K562 (cell line): ENCODE data around the gene NISCH. TPM values are rescaled to one million over a fixed set of nuclear protein-coding genes. Genes with fewer than 3 reads are reported as not detected.

Source experiments
- EWSR1 ChIP-seq: fragments of 450-650 bp; IDR thresholded peaks from 2 replicates; pipeline ENCODE4 v1.6.1; 2018; ENCODE audit warnings: borderline replicate concordance, mild to moderate bottlenecking, low read depth, moderate library complexity; ENCODE audit not compliant: partially characterized antibody
- HNRNPL ChIP-seq: fragments of 200-400 bp; formaldehyde crosslinking; IDR thresholded peaks from 2 replicates; pipeline ENCODE4 v1.6.1; 2017; ENCODE audit warnings: low read depth, mild to moderate bottlenecking, low read length
- KDM1A ChIP-seq, 2 experiments: fragments of 450-650 bp; IDR thresholded peaks; 2 replicates each; pipeline ENCODE4 v1.6.1; 2016; ENCODE audit warnings: mild to moderate bottlenecking in 2 of 2
- MECOM ChIP-seq: fragments of 250-450 bp; sonication (Bioruptor Pico); IDR thresholded peaks from 2 replicates; pipeline ENCODE4 v1.8.0; 2022; ENCODE audit warnings: inconsistent platforms
- ZNF212 ChIP-seq: fragments of 450-650 bp; formaldehyde crosslinking; IDR thresholded peaks from 2 replicates; pipeline ENCODE4 v1.4.0; 2020; ENCODE audit warnings: mild to moderate bottlenecking
- polyA plus RNA-seq, 8 experiments: library from polyadenylated mRNA; depleted of rRNA in 4 of 8; stranded (reverse) in 5 of 8; unstranded in 3 of 8; fragments of >200 nt; fragmentation: Nextera tagmentation in 2 of 8; fragmentation: Illumina TruSeq in 1 of 8; extraction: Ambion mirVana in 2 of 8; extraction: Trizol in 1 of 8; gene quantifications; 2 replicates each; pipeline versions ENCODE4 v1.2.1 to v1.2.3, GENCODE V29; 2011 to 2014; ENCODE audit warnings: inconsistent platforms in 1 of 8, missing spikeins in 1 of 8
- total RNA-seq, 7 experiments: library from RNA; depleted of rRNA in 6 of 7; stranded (reverse); fragments of >200 nt in 6 of 7; fragmentation: Illumina TruSeq in 2 of 7; extraction: Trizol in 2 of 7; gene quantifications; 2 replicates each; pipeline versions ENCODE4 v1.2.1 to v1.2.3, GENCODE V29; 2011 to 2021; ENCODE audit warnings: low replicate concordance in 1 of 7
- TF ChIP-seq, protein P1 (sequence below): fragments of 450-650 bp; IDR thresholded peaks from 2 replicates; pipeline ENCODE4 v1.6.1; 2016; ENCODE audit warnings: mild to moderate bottlenecking, moderate library complexity
- TF ChIP-seq, protein P2 (sequence below): fragments of 450-650 bp; formaldehyde crosslinking; IDR thresholded peaks from 2 replicates; pipeline ENCODE4 v1.4.0; 2022; ENCODE audit warnings: missing genetic modification characterization
- TF ChIP-seq, protein P3 (sequence below): fragments of 150-350 bp; conservative IDR thresholded peaks from 2 replicates; pipeline ENCODE4 v1.6.1; 2014; ENCODE audit warnings: low read length
- TF ChIP-seq, protein P4 (sequence below), 2 experiments: fragments of 200-800 bp in 1 of 2; sonication (Bioruptor generic) in 1 of 2; sonication (generic) in 1 of 2; formaldehyde crosslinking in 1 of 2; IDR thresholded peaks in 1 of 2; conservative IDR thresholded peaks in 1 of 2; 2 replicates each; pipeline versions ENCODE4 v1.5.0 to v1.6.1; 2016 to 2020; ENCODE audit warnings: missing compliant biosample characterization in 1 of 2, missing genetic modification characterization in 1 of 2, missing genetic modification reagents in 1 of 2

The NISCH gene
- total and polyA plus RNA-seq, 9 of the 15 experiments (the other 6 are each of a cell fraction or from before 2014, with no cell fraction given): 0.44 to 43.5 (median 23.4) TPM

GRCh38 chr3:52532838-52533622 lies 77.6 kb downstream of the NISCH start (continued):
- TF ChIP-seq, protein P1, sequence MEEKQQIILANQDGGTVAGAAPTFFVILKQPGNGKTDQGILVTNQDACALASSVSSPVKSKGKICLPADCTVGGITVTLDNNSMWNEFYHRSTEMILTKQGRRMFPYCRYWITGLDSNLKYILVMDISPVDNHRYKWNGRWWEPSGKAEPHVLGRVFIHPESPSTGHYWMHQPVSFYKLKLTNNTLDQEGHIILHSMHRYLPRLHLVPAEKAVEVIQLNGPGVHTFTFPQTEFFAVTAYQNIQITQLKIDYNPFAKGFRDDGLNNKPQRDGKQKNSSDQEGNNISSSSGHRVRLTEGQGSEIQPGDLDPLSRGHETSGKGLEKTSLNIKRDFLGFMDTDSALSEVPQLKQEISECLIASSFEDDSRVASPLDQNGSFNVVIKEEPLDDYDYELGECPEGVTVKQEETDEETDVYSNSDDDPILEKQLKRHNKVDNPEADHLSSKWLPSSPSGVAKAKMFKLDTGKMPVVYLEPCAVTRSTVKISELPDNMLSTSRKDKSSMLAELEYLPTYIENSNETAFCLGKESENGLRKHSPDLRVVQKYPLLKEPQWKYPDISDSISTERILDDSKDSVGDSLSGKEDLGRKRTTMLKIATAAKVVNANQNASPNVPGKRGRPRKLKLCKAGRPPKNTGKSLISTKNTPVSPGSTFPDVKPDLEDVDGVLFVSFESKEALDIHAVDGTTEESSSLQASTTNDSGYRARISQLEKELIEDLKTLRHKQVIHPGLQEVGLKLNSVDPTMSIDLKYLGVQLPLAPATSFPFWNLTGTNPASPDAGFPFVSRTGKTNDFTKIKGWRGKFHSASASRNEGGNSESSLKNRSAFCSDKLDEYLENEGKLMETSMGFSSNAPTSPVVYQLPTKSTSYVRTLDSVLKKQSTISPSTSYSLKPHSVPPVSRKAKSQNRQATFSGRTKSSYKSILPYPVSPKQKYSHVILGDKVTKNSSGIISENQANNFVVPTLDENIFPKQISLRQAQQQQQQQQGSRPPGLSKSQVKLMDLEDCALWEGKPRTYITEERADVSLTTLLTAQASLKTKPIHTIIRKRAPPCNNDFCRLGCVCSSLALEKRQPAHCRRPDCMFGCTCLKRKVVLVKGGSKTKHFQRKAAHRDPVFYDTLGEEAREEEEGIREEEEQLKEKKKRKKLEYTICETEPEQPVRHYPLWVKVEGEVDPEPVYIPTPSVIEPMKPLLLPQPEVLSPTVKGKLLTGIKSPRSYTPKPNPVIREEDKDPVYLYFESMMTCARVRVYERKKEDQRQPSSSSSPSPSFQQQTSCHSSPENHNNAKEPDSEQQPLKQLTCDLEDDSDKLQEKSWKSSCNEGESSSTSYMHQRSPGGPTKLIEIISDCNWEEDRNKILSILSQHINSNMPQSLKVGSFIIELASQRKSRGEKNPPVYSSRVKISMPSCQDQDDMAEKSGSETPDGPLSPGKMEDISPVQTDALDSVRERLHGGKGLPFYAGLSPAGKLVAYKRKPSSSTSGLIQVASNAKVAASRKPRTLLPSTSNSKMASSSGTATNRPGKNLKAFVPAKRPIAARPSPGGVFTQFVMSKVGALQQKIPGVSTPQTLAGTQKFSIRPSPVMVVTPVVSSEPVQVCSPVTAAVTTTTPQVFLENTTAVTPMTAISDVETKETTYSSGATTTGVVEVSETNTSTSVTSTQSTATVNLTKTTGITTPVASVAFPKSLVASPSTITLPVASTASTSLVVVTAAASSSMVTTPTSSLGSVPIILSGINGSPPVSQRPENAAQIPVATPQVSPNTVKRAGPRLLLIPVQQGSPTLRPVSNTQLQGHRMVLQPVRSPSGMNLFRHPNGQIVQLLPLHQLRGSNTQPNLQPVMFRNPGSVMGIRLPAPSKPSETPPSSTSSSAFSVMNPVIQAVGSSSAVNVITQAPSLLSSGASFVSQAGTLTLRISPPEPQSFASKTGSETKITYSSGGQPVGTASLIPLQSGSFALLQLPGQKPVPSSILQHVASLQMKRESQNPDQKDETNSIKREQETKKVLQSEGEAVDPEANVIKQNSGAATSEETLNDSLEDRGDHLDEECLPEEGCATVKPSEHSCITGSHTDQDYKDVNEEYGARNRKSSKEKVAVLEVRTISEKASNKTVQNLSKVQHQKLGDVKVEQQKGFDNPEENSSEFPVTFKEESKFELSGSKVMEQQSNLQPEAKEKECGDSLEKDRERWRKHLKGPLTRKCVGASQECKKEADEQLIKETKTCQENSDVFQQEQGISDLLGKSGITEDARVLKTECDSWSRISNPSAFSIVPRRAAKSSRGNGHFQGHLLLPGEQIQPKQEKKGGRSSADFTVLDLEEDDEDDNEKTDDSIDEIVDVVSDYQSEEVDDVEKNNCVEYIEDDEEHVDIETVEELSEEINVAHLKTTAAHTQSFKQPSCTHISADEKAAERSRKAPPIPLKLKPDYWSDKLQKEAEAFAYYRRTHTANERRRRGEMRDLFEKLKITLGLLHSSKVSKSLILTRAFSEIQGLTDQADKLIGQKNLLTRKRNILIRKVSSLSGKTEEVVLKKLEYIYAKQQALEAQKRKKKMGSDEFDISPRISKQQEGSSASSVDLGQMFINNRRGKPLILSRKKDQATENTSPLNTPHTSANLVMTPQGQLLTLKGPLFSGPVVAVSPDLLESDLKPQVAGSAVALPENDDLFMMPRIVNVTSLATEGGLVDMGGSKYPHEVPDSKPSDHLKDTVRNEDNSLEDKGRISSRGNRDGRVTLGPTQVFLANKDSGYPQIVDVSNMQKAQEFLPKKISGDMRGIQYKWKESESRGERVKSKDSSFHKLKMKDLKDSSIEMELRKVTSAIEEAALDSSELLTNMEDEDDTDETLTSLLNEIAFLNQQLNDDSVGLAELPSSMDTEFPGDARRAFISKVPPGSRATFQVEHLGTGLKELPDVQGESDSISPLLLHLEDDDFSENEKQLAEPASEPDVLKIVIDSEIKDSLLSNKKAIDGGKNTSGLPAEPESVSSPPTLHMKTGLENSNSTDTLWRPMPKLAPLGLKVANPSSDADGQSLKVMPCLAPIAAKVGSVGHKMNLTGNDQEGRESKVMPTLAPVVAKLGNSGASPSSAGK: no peak
- TF ChIP-seq KDM1A (IDR thresholded peaks at IDR 0.05) (no peak), MECOM (CRISPR knock-in tag) (no peak), HNRNPL (peak; percentile 29; the same call in 1 of the 2 replicates), EWSR1 (no peak), ZNF212 (CRISPR knock-in tag) (no peak)
- TF ChIP-seq, protein P2, sequence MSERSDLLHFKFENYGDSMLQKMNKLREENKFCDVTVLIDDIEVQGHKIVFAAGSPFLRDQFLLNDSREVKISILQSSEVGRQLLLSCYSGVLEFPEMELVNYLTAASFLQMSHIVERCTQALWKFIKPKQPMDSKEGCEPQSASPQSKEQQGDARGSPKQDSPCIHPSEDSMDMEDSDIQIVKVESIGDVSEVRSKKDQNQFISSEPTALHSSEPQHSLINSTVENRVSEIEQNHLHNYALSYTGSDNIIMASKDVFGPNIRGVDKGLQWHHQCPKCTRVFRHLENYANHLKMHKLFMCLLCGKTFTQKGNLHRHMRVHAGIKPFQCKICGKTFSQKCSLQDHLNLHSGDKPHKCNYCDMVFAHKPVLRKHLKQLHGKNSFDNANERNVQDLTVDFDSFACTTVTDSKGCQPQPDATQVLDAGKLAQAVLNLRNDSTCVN (CRISPR knock-in tag): no peak
- TF ChIP-seq, protein P3, sequence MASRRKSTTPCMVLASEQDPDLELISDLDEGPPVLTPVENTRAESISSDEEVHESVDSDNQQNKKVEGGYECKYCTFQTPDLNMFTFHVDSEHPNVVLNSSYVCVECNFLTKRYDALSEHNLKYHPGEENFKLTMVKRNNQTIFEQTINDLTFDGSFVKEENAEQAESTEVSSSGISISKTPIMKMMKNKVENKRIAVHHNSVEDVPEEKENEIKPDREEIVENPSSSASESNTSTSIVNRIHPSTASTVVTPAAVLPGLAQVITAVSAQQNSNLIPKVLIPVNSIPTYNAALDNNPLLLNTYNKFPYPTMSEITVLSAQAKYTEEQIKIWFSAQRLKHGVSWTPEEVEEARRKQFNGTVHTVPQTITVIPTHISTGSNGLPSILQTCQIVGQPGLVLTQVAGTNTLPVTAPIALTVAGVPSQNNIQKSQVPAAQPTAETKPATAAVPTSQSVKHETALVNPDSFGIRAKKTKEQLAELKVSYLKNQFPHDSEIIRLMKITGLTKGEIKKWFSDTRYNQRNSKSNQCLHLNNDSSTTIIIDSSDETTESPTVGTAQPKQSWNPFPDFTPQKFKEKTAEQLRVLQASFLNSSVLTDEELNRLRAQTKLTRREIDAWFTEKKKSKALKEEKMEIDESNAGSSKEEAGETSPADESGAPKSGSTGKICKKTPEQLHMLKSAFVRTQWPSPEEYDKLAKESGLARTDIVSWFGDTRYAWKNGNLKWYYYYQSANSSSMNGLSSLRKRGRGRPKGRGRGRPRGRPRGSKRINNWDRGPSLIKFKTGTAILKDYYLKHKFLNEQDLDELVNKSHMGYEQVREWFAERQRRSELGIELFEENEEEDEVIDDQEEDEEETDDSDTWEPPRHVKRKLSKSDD: no peak
- TF ChIP-seq, protein P4, sequence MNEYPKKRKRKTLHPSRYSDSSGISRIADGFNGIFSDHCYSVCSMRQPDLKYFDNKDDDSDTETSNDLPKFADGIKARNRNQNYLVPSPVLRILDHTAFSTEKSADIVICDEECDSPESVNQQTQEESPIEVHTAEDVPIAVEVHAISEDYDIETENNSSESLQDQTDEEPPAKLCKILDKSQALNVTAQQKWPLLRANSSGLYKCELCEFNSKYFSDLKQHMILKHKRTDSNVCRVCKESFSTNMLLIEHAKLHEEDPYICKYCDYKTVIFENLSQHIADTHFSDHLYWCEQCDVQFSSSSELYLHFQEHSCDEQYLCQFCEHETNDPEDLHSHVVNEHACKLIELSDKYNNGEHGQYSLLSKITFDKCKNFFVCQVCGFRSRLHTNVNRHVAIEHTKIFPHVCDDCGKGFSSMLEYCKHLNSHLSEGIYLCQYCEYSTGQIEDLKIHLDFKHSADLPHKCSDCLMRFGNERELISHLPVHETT (CRISPR knock-in tag; conservative IDR thresholded peaks at IDR 0.05 in 1 of 2, IDR thresholded peaks at IDR 0.05 in 1 of 2): no peak
